ENCODE data around the gene TMEM39B. TPM values are rescaled to one million over a fixed set of nuclear protein-coding genes. Genes with fewer than 3 reads are reported as not detected.
"Not testable (repeated sequence)": the region's sequence is repeated elsewhere in the genome, so short reads cannot be mapped to it uniquely, and the experiment has no call there.

Gene TMEM39B
- total RNA-seq, 1 donor from 2014 or later, result 5.2 TPM

DNA sequence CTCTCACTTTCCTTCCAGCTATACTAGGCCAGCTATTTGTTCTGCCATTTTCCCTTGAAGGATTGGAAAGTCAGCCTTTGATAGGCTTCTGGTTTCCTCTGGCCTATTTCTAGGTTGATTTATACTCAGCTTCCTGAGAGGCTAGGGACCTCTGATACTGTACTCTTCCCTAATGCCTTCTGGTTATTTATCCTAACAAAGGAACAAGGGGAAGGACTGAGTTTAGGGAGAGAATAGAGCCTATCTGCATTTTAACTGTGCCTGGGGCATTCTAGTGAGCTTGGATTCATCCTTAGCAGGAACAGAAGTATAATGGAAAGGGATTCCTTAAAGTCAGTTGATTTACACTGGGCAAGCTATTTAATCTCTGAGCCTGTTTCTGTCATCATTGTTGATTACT is 11.8 kb upstream of the TMEM39B start:
- no peak for DNase-seq (ENCODE audit: low read depth)
- no peaks in the 10 kb centered on the region for H3K27me3 ChIP-seq (ENCODE audit: control insufficient read depth, insufficient read depth, low read length)
- peaks cover 3% of the 10 kb centered on the region for H3K36me3 ChIP-seq (ENCODE audit: control insufficient read depth, insufficient read depth, low read length)
- TF ChIP-seq, protein P1, sequence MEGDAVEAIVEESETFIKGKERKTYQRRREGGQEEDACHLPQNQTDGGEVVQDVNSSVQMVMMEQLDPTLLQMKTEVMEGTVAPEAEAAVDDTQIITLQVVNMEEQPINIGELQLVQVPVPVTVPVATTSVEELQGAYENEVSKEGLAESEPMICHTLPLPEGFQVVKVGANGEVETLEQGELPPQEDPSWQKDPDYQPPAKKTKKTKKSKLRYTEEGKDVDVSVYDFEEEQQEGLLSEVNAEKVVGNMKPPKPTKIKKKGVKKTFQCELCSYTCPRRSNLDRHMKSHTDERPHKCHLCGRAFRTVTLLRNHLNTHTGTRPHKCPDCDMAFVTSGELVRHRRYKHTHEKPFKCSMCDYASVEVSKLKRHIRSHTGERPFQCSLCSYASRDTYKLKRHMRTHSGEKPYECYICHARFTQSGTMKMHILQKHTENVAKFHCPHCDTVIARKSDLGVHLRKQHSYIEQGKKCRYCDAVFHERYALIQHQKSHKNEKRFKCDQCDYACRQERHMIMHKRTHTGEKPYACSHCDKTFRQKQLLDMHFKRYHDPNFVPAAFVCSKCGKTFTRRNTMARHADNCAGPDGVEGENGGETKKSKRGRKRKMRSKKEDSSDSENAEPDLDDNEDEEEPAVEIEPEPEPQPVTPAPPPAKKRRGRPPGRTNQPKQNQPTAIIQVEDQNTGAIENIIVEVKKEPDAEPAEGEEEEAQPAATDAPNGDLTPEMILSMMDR (IDR thresholded peaks at IDR 0.05; ENCODE audit: insufficient read depth, low read length, poor library complexity, severe bottlenecking), result no peak
- H3K4me3 ChIP-seq (ENCODE audit: low read depth, low read length), result no peak overlapping the region

GRCh38 chr1:32062867-32063230 is 9.9 kb upstream of the TMEM39B start:
- Histone ChIP-seq H3K4me3 (ENCODE audit: low read depth, low read length) (no peak overlapping the region), H3K36me3 (ENCODE audit: control insufficient read depth, insufficient read depth, low read length) (peaks cover 3% of the 10 kb centered on the region), H3K27me3 (ENCODE audit: control insufficient read depth, insufficient read depth, low read length) (no peaks in the 10 kb centered on the region)
- DNase-seq (ENCODE audit: low read depth), result no peak
- TF ChIP-seq, protein P1 (IDR thresholded peaks at IDR 0.05; ENCODE audit: insufficient read depth, low read length, poor library complexity, severe bottlenecking), result no peak

- H3K4me3 ChIP-seq (ENCODE audit: low read depth, low read length), result no peak overlapping the region
- TF ChIP-seq, protein P1 (IDR thresholded peaks at IDR 0.05; ENCODE audit: insufficient read depth, low read length, poor library complexity, severe bottlenecking), result peak; percentile 38
- no peaks in the 10 kb centered on the region for H3K27me3 ChIP-seq (ENCODE audit: control insufficient read depth, insufficient read depth, low read length)
- peaks cover 3% of the 10 kb centered on the region for H3K36me3 ChIP-seq (ENCODE audit: control insufficient read depth, insufficient read depth, low read length)
- DNase-seq (ENCODE audit: low read depth), result no peak
These were observed 9.5 kb upstream of the TMEM39B start for GRCh38 chr1:32063261-32063681.

DNA sequence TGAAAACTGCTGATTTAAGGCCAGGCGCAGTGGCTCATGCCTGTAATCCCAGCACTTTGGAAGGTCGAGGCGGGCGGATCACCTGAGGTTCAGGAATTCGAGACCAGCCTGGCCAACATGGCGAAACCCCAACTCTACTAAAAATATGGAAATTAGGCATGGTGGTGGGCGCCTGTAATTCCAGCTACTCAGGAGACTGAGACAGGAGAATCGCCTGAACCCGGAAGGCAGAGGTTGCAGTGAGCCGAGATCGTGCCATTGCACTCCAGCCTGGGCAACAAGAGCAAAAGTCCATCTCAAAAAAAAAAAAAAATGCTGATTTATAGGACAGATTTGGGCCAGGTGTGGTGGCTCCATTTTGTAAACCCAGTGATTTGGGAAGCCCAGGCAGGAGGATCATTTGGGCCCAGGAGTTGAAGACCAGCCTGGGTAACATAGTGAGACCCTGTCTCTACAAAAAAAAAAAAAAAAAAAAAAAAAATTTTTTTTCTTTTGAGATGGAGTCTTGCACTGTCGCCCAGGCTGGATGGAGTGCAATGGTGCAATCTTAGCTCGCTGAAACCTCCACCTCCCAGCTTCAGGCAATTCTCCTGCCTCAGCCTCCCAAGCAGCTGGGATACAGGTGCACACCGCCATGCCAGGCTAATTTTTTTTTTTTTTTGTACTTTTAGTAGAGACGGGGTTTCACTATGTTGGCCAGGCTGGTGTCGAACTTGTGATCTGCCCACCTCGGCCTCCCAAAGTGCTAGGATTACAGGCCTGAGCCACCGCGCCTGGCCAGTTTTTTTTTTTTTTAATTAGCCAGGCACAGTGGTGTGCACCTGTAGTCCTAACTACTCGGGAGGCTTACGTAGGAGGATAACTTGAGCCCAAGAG is 6.9 kb upstream of the TMEM39B start:
- H3K36me3 ChIP-seq (ENCODE audit: control insufficient read depth, insufficient read depth, low read length); DNase-seq (ENCODE audit: low read depth); H3K27me3 ChIP-seq (ENCODE audit: control insufficient read depth, insufficient read depth, low read length); H3K4me3 ChIP-seq (ENCODE audit: low read depth, low read length): not testable (repeated sequence)

DNA sequence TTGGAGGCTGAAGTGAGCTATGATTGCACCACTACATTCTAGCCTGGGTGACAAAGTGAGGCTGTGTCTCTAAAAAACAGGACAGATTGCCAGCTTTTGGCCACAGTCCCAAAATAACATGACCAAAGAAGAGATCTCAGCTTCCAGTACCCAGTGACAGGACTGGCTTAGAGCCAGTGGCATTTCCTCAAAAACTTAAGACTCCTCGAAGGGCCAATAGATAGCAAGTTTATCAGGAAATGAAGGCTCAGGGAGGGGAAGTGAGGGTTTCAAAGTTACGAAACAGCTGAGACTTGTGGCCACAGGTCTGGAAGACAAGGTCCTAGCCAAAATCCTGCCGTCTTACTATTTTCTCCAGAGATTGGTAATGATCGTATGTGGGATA is 6.3 kb upstream of the TMEM39B start:
- DNase-seq (ENCODE audit: low read depth), result no peak
- H3K36me3 ChIP-seq (ENCODE audit: control insufficient read depth, insufficient read depth, low read length), result peaks cover 1% of the 10 kb centered on the region
- no peaks in the 10 kb centered on the region for H3K27me3 ChIP-seq (ENCODE audit: control insufficient read depth, insufficient read depth, low read length)
- H3K4me3 ChIP-seq (ENCODE audit: low read depth, low read length), result no peak overlapping the region
- TF ChIP-seq, protein P1 (IDR thresholded peaks at IDR 0.05; ENCODE audit: insufficient read depth, low read length, poor library complexity, severe bottlenecking), result no peak

DNA sequence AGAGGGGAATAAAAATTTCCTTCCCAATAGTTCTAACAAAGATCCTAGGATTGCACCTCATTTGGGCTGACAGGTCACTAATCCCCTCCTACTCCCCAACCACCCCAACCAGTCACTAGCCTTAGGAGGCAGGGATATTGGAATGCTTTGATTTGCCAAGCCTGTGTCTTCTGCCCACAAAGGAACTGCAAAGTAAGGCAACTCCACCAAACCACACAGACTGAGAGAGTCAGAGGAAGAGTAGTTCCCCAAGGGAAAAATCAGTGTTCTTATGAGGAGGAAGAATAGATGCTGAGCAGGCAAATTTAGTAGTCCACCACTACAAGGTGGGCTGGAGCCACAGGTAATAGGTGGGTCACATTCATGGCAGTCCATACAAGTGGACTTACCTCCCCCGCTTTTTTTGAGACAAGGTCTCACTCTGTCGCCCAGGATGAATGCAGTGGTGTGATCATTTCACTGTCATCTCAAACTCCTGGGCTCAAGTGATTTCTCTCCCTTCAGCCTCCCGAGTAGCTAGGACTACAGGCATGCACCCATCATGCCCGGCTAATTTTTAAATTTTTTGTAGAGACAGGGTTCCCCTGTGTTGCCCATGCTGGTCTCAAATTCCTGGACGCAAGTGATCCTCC is 3.7 kb upstream of the TMEM39B start:
- DNase-seq (ENCODE audit: low read depth), result no peak
- no peaks in the 10 kb centered on the region for H3K36me3 ChIP-seq (ENCODE audit: control insufficient read depth, insufficient read depth, low read length)

More for the DNA sequence above, 3.7 kb upstream of the TMEM39B start:
- Histone ChIP-seq H3K27me3 (ENCODE audit: control insufficient read depth, insufficient read depth, low read length) (no peaks in the 10 kb centered on the region), H3K4me3 (ENCODE audit: low read depth, low read length) (no peak overlapping the region)
- TF ChIP-seq, protein P1 (IDR thresholded peaks at IDR 0.05; ENCODE audit: insufficient read depth, low read length, poor library complexity, severe bottlenecking), result no peak
